ENCODE results near the gene ITGB1.

DNA sequence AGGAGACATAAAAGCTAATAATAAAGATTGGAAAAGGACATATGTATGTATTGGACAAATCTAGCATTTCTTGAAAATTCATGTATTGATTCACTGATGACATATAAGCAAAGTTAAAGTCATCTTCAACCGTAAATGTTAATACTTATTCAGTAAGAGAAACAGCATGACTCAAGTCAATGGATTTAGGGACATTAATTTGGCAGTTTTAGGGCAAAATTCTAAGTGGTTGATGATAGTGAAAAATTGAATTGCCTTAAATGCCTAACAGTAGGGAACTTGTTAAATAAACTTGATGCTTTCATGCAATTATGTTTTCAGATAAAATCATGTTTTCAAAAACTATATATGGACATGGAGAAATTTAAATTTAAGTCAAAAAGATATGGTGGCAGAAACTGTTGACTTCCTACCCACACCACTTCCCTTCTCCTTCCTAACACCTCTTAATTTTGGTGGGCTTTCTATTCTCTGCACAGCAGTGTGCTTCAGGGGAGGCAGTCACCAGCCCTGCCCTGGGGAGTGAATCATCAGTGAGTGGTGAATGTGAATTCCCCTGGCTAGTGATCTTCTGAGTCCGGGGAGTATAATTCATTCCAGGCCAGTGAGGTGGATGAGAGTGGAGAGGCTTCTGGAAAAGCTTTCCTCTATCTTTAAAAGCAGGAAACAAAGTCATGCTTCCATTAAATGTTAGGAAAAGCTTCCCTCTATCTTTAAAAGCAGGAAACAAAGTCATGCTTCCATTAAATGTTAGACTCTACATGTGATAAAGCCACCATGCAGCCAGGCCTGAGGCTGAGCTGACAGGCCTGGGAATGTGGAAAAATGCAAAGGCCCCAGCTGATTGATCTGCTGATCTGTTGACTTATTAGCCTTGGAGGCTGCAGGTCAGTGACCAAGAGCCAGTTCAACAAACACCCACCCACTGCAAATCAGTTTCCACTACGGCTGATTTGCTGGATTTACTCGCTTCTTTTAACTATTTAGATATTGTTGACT, 25.2 kb upstream of the ITGB1 start:
- TF ChIP-seq CTCF (IDR thresholded peaks at IDR 0.05; ENCODE audit: low read length) (no peak), EZH2 (IDR thresholded peaks at IDR 0.05; ENCODE audit: borderline replicate concordance, low read length) (no peak)

Data from OCI-LY1 (cell line).